Measurements from ENCODE around the gene TRPV3. TPM values are rescaled to one million over a fixed set of nuclear protein-coding genes. Genes with fewer than 3 reads are reported as not detected.

Gene TRPV3
- total and polyA plus RNA-seq, 2 of the 13 experiments (the other 11 are each of a cell fraction or from before 2014, with no cell fraction given): 0.90 to 1.0 TPM

DNA sequence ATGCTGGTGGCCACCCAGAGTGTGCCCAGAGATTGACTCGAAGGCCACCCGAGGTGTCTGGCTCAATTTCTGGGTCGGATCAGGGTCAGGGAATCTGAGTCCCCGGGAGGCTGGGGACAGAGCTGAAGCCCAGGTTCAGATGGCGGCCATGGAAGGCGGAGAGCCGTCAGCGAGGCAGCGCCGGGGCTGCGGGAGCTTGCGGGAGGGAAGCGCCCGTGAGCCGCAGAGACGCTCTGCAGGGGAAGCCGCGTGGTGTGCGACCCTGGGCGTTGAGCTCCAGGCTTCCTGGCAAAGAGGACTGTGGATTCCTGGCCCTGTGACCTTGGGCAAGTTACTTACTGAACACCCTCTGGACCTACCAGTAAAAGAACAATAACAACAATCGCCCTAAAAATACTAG is 85.5 kb downstream of the TRPV3 start (continued):
- TF ChIP-seq, protein P1, sequence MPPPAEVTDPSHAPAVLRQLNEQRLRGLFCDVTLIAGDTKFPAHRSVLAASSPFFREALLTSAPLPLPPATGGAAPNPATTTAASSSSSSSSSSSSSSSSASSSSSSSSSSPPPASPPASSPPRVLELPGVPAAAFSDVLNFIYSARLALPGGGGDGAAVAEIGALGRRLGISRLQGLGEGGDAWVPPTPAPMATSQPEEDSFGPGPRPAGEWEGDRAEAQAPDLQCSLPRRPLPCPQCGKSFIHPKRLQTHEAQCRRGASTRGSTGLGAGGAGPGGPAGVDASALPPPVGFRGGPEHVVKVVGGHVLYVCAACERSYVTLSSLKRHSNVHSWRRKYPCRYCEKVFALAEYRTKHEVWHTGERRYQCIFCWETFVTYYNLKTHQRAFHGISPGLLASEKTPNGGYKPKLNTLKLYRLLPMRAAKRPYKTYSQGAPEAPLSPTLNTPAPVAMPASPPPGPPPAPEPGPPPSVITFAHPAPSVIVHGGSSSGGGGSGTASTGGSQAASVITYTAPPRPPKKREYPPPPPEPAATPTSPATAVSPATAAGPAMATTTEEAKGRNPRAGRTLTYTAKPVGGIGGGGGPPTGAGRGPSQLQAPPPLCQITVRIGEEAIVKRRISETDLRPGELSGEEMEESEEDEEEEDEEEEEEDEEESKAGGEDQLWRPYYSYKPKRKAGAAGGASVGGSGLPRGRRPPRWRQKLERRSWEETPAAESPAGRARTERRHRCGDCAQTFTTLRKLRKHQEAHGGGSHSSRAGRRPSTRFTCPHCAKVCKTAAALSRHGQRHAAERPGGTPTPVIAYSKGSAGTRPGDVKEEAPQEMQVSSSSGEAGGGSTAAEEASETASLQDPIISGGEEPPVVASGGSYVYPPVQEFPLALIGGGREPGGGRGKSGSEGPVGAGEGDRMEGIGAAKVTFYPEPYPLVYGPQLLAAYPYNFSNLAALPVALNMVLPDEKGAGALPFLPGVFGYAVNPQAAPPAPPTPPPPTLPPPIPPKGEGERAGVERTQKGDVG (CRISPR knock-in tag; IDR thresholded peaks at IDR 0.05; ENCODE audit: borderline replicate concordance): 0 out of 2 replicates have a peak, but pooled peaks have one; percentile 22
- TF ChIP-seq POGZ (CRISPR knock-in tag; IDR thresholded peaks at IDR 0.05): 0 out of 2 replicates have a peak, but pooled peaks have one; percentile 19
- TF ChIP-seq ATAD3A (CRISPR knock-in tag; IDR thresholded peaks at IDR 0.05): no peak
- TF ChIP-seq, protein P2, sequence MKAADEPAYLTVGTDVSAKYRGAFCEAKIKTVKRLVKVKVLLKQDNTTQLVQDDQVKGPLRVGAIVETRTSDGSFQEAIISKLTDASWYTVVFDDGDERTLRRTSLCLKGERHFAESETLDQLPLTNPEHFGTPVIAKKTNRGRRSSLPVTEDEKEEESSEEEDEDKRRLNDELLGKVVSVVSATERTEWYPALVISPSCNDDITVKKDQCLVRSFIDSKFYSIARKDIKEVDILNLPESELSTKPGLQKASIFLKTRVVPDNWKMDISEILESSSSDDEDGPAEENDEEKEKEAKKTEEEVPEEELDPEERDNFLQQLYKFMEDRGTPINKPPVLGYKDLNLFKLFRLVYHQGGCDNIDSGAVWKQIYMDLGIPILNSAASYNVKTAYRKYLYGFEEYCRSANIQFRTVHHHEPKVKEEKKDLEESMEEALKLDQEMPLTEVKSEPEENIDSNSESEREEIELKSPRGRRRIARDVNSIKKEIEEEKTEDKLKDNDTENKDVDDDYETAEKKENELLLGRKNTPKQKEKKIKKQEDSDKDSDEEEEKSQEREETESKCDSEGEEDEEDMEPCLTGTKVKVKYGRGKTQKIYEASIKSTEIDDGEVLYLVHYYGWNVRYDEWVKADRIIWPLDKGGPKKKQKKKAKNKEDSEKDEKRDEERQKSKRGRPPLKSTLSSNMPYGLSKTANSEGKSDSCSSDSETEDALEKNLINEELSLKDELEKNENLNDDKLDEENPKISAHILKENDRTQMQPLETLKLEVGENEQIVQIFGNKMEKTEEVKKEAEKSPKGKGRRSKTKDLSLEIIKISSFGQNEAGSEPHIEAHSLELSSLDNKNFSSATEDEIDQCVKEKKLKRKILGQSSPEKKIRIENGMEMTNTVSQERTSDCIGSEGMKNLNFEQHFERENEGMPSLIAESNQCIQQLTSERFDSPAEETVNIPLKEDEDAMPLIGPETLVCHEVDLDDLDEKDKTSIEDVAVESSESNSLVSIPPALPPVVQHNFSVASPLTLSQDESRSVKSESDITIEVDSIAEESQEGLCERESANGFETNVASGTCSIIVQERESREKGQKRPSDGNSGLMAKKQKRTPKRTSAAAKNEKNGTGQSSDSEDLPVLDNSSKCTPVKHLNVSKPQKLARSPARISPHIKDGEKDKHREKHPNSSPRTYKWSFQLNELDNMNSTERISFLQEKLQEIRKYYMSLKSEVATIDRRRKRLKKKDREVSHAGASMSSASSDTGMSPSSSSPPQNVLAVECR (CRISPR knock-in tag; IDR thresholded peaks at IDR 0.05; ENCODE audit: borderline replicate concordance): no peak
- TF ChIP-seq SNRNP70 (IDR thresholded peaks at IDR 0.05; ENCODE audit: low read depth, low read length): no peak
- no peak for TF ChIP-seq GZF1 (CRISPR knock-in tag; IDR thresholded peaks at IDR 0.05)
